PC-9 (cell line): ENCODE measurements around the gene HOXD4. TPM values are rescaled to one million over a fixed set of nuclear protein-coding genes. Genes with fewer than 3 reads are reported as not detected.

ENCODE experiments used
- BruUV-seq: library from RNA; stranded (reverse); fragments of 400-500 nt; replicated peaks from 2 replicates; lab custom pipeline; 2021; lab: Mats Ljungman, UMichigan
- CTCF ChIA-PET: fragments of 300-600 bp; sonication (Branson Sonifier 250); formaldehyde crosslinking; loops from one replicate; lab custom pipeline; 2022; ENCODE audit warnings: antibody characterized with exemption; lab: Charles Lee
- POLR2A ChIA-PET: fragments of 300-600 bp; sonication (Branson Sonifier 250); formaldehyde crosslinking; loops from one replicate; lab custom pipeline; 2022; ENCODE audit warnings: antibody characterized with exemption; ENCODE audit not compliant: unreplicated experiment; lab: Charles Lee
- DNase-seq, 2 experiments: peaks; one replicate each; pipeline versions ENCODE4 v3.0.0 to v3.0.0-alpha.2; 2015 to 2022; ENCODE audit warnings: mixed read lengths in 1 of 2
- H2AFZ ChIP-seq: fragments of 200-600 bp; sonication (generic); 2 replicates; pipeline ENCODE4 v1.8.1; 2017; ENCODE audit warnings: antibody characterized with exemption
- H3F3A ChIP-seq: fragments of 200-600 bp; sonication (generic); 2 replicates; pipeline ENCODE4 v1.8.1; 2017; ENCODE audit warnings: antibody characterized with exemption, mild to moderate bottlenecking, low read depth; ENCODE audit not compliant: insufficient read depth
- H3K27ac ChIP-seq: fragments of 200-600 bp; sonication (generic); 2 replicates; pipeline ENCODE4 v1.6.1; 2016; ENCODE audit warnings: mixed run types
- H3K27me3 ChIP-seq: fragments of 200-600 bp; sonication (generic); 2 replicates; pipeline ENCODE4 v1.6.1; 2016; ENCODE audit warnings: low read depth, mixed run types; ENCODE audit not compliant: insufficient read depth
- H3K36me3 ChIP-seq: fragments of 200-600 bp; sonication (generic); 2 replicates; pipeline ENCODE4 v1.6.1; 2016; ENCODE audit warnings: low read depth, mixed run types
- H3K4me1 ChIP-seq: fragments of 200-600 bp; sonication (generic); replicated peaks from 2 replicates; pipeline ENCODE4 v1.6.1; 2016; ENCODE audit warnings: mixed run types; ENCODE audit not compliant: insufficient read depth
- H3K4me2 ChIP-seq: fragments of 200-600 bp; sonication (generic); 2 replicates; pipeline ENCODE4 v1.6.1; 2017; ENCODE audit warnings: mixed run types
- H3K4me3 ChIP-seq: fragments of 200-600 bp; sonication (generic); 2 replicates; pipeline ENCODE4 v1.6.1; 2016; ENCODE audit warnings: mixed run types
- H3K79me2 ChIP-seq: fragments of 200-600 bp; sonication (generic); 2 replicates; pipeline ENCODE4 v1.6.1; 2017; ENCODE audit warnings: low read depth, mixed run types
- H3K9me2 ChIP-seq: fragments of 200-600 bp; sonication (generic); 2 replicates; pipeline ENCODE4 v1.8.1; 2017; ENCODE audit warnings: mild to moderate bottlenecking; ENCODE audit not compliant: insufficient read depth
- H3K9me3 ChIP-seq: fragments of 200-600 bp; sonication (generic); 2 replicates; pipeline ENCODE4 v1.8.1; 2016; ENCODE audit warnings: low read depth; ENCODE audit not compliant: insufficient read depth
- H4K20me1 ChIP-seq: fragments of 200-600 bp; sonication (generic); 2 replicates; pipeline ENCODE4 v1.8.1; 2017; ENCODE audit not compliant: insufficient read depth
- CTCF ChIP-seq: fragments of 200-600 bp; sonication (generic); conservative IDR thresholded peaks from 2 replicates; pipeline ENCODE4 v1.6.1; 2017; ENCODE audit warnings: mixed run types, antibody characterized with exemption, mild to moderate bottlenecking, moderate library complexity
- EZH2 ChIP-seq: fragments of 200-600 bp; sonication (generic); IDR thresholded peaks from 2 replicates; pipeline ENCODE4 v1.8.0; 2017; ENCODE audit warnings: antibody characterized with exemption, low read depth
- intact Hi-C: fragments of 100-400 bp; cut with micrococcal nuclease; formaldehyde crosslinking; loops from one replicate; pipeline ENCODE4 v1.10.0; 2022; ENCODE audit not compliant: unreplicated experiment
- total RNA-seq: library from RNA; stranded (reverse); gene quantifications from 2 replicates; pipeline ENCODE4 v1.2.3, GENCODE V29; 2021

HOXD4 gene
- total RNA-seq, 1 experiment from 2014 or later = not detected

- no peaks in the 10 kb centered on the region for H3K9me2 ChIP-seq
- intact Hi-C loops = no loop called here
- H3K9me3 ChIP-seq = no peaks in the 10 kb centered on the region
- no peak overlapping the region for H3K27ac ChIP-seq
- H2AFZ ChIP-seq = no peak overlapping the region
- POLR2A ChIA-PET = no interaction called here
- no peaks in the 10 kb centered on the region for H3K4me1 ChIP-seq
- CTCF ChIA-PET = no interaction called here
- H3F3A ChIP-seq = no peaks in the 10 kb centered on the region
- H3K79me2 ChIP-seq = no peaks in the 10 kb centered on the region
- no TSS peak for BruUV-seq
- H3K4me3 ChIP-seq = no peak overlapping the region
- TF ChIP-seq CTCF (no peak), EZH2 (no peak)
- DNase-seq = no peak
- peaks cover 92% of the 10 kb centered on the region for H3K27me3 ChIP-seq
- no peaks in the 10 kb centered on the region for H4K20me1 ChIP-seq
- no peak overlapping the region for H3K4me2 ChIP-seq
- H3K36me3 ChIP-seq = no peaks in the 10 kb centered on the region
Measured at GRCh38 chr2:176158855-176159662, 7.7 kb downstream of the HOXD4 start.

GRCh38 chr2:176159663-176160250 is 8.4 kb downstream of the HOXD4 start:
- Histone ChIP-seq H3K27ac (no peak overlapping the region), H2AFZ (no peak overlapping the region), H3F3A (no peaks in the 10 kb centered on the region), H4K20me1 (no peaks in the 10 kb centered on the region), H3K36me3 (no peaks in the 10 kb centered on the region), H3K27me3 (peaks cover 92% of the 10 kb centered on the region), H3K4me2 (no peak overlapping the region), H3K4me1 (no peaks in the 10 kb centered on the region), H3K79me2 (no peaks in the 10 kb centered on the region), H3K9me2 (no peaks in the 10 kb centered on the region), H3K4me3 (no peak overlapping the region), H3K9me3 (no peaks in the 10 kb centered on the region)
- intact Hi-C loops = no loop called here
- ChIA-PET CTCF (no interaction called here), POLR2A (no interaction called here)
- no peak for DNase-seq
- BruUV-seq = no TSS peak
- no peak for TF ChIP-seq CTCF
- TF ChIP-seq EZH2 = no peak

DNA sequence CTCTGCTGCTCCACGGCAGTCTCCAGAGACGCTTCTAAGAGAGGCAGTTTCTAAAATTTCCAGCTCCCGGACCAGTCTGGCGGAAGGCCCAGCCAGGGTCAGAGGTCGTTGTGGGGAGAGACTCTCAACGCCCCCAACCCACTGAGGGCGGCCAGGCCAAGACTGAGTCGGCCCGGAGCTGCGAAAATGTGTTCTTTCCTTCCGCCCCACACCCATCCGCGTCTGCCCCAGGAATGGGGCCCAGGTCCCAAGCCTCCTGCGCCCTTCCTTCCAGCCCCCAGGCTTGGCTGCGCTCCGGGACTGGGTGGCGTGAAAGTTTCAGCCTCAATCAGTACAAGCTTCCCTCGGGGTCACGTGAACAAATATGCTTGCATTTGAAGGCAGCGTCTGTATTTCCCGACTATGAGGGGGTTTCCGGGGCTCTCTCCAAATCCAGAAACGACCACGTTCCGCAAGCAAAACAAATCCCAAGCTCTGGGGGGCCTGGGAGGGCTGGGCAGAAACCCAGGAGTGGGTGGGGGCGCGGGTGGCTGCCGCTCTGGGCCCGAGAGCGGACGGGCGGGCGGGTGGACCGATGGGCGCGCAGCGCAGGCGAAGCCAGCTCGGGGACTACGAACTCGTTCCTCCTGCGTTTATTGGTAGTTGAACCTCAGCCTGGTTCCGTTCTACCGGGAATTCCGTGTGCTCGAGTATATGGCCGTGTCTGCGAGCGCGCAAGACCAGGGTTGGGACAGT is 9.1 kb downstream of the HOXD4 start:
- no peak overlapping the region for H3K27ac ChIP-seq
- ChIA-PET POLR2A (no interaction called here), CTCF (no interaction called here)
- no TSS peak for BruUV-seq
- no peaks in the 10 kb centered on the region for H3F3A ChIP-seq
- H3K4me3 ChIP-seq = no peak overlapping the region
- DNase-seq = no peak
- no peaks in the 10 kb centered on the region for H3K4me1 ChIP-seq
- H4K20me1 ChIP-seq = no peaks in the 10 kb centered on the region
- no peak overlapping the region for H2AFZ ChIP-seq
- no peaks in the 10 kb centered on the region for H3K36me3 ChIP-seq
- H3K79me2 ChIP-seq = no peaks in the 10 kb centered on the region
- H3K9me2 ChIP-seq = no peaks in the 10 kb centered on the region
- H3K4me2 ChIP-seq = no peak overlapping the region
- TF ChIP-seq EZH2 = no peak
- TF ChIP-seq CTCF = no peak
- intact Hi-C loops = no loop called here
- peaks cover 91% of the 10 kb centered on the region for H3K27me3 ChIP-seq
- H3K9me3 ChIP-seq = no peaks in the 10 kb centered on the region
